H1 (cell line): ENCODE data around the gene CCDC88C. TPM values are rescaled to one million over a fixed set of nuclear protein-coding genes. Genes with fewer than 3 reads are reported as not detected.
A peak's percentile ranks its signal among the peaks of the same experiment; 100 is the strongest.

Experiments
- CTCF ChIA-PET: fragments of 300-600 bp; sonication (Branson Sonifier 250); formaldehyde crosslinking; loops from one replicate; lab custom pipeline; 2021; ENCODE audit not compliant: partially characterized antibody; lab: Charles Lee
- POLR2A ChIA-PET: fragments of 300-600 bp; sonication (Branson Sonifier 250); formaldehyde crosslinking; loops from one replicate; lab custom pipeline; 2021; ENCODE audit warnings: inconsistent platforms; ENCODE audit not compliant: partially characterized antibody; lab: Charles Lee
- DNase-seq, 2 experiments: peaks; one replicate each; pipeline versions ENCODE4 v3.0.0 to v3.0.0-alpha.2; 2010 to 2022; ENCODE audit warnings: low spot score in 2 of 2, low read depth in 1 of 2, mixed read lengths in 1 of 2
- FAIRE-seq: peaks from 2 replicates; lab custom pipeline; 2011; peaks lifted over from hg19 to GRCh38; lab: Jason Lieb, UNC
- H2AFZ ChIP-seq: 2 replicates; pipeline ENCODE4 v1.8.1; 2012; ENCODE audit warnings: low read length, inconsistent platforms
- H2AK5ac ChIP-seq: 2 replicates; pipeline ENCODE4 v1.6.1; 2013; ENCODE audit warnings: low read depth, low read length
- H2BK120ac ChIP-seq: replicated peaks from 2 replicates; pipeline ENCODE3; 2013; ENCODE audit warnings: low read depth, low read length, inconsistent platforms
- H2BK12ac ChIP-seq: 2 replicates; pipeline ENCODE4 v1.6.1; 2013; ENCODE audit warnings: low read depth, low read length
- H2BK15ac ChIP-seq: 2 replicates; pipeline ENCODE4 v1.6.1; 2013; ENCODE audit warnings: low read length
- H2BK20ac ChIP-seq: 2 replicates; pipeline ENCODE4 v1.6.1; 2013; ENCODE audit warnings: low read length
- H2BK5ac ChIP-seq: 2 replicates; pipeline ENCODE4 v1.6.1; 2013; ENCODE audit warnings: low read depth, low read length
- H3K14ac ChIP-seq: 2 replicates; pipeline ENCODE4 v1.6.1; 2013; ENCODE audit warnings: inconsistent platforms; ENCODE audit not compliant: insufficient read length
- H3K18ac ChIP-seq: 2 replicates; pipeline ENCODE4 v1.6.1; 2013; ENCODE audit warnings: low read length; ENCODE audit errors: extremely low read depth
- H3K23ac ChIP-seq: 2 replicates; pipeline ENCODE4 v1.6.1; 2013; ENCODE audit warnings: inconsistent platforms; ENCODE audit not compliant: insufficient read length
- H3K23me2 ChIP-seq: 2 replicates; pipeline ENCODE4 v1.6.1; 2013; ENCODE audit warnings: low read depth, low read length
- H3K27ac ChIP-seq: 2 replicates; pipeline ENCODE4 v1.6.1; 2011; ENCODE audit warnings: low read depth, low read length, inconsistent platforms
- H3K27me3 ChIP-seq, 4 experiments: replicated peaks in 1 of 4; 1 replicate in 1 of 4; 2 replicates in 3 of 4; pipeline versions ENCODE4 v1.6.1 to v1.8.1; 2011 to 2013; ENCODE audit warnings: low read length in 3 of 4, mild to moderate bottlenecking in 3 of 4, inconsistent platforms in 2 of 4, mixed read lengths in 2 of 4, moderate library complexity in 1 of 4; ENCODE audit not compliant: control insufficient read depth in 3 of 4, insufficient read depth in 3 of 4; ENCODE audit errors: extremely low read depth in 1 of 4
- H3K36me3 ChIP-seq, 4 experiments: 2 replicates each; pipeline versions ENCODE4 v1.6.1 to v1.8.1; 2011 to 2013; ENCODE audit warnings: mild to moderate bottlenecking in 4 of 4, low read length in 3 of 4, moderate library complexity in 2 of 4, control low read depth in 1 of 4, inconsistent platforms in 1 of 4; ENCODE audit not compliant: insufficient read depth in 4 of 4, control insufficient read depth in 2 of 4
- H3K4ac ChIP-seq: replicated peaks from 2 replicates; pipeline ENCODE3; 2013; ENCODE audit warnings: low read length, low read depth, mixed read lengths, inconsistent platforms; ENCODE audit not compliant: insufficient read length
- H3K4me1 ChIP-seq, 4 experiments: replicated peaks in 1 of 4; 1 replicate in 1 of 4; 2 replicates in 3 of 4; pipeline versions ENCODE4 v1.6.1 to v1.8.1; 2011 to 2013; ENCODE audit warnings: low read length in 3 of 4, inconsistent platforms in 2 of 4, mixed read lengths in 1 of 4; ENCODE audit not compliant: insufficient read depth in 4 of 4, control insufficient read depth in 3 of 4
- H3K4me2 ChIP-seq, 2 experiments: 2 replicates each; pipeline versions ENCODE4 v1.6.1 to v1.8.1; 2011 to 2013; ENCODE audit warnings: low read depth in 2 of 2, low read length in 2 of 2, control low read depth in 1 of 2, inconsistent platforms in 1 of 2, mild to moderate bottlenecking in 1 of 2; ENCODE audit not compliant: insufficient read depth in 1 of 2
- H3K4me3 ChIP-seq, 4 experiments: fragments of 200-600, 300-600 bp in 1 of 4; sonication (generic), shearing (Covaris generic), sonication (Bioruptor Twin) in 1 of 4; 2 replicates each; pipeline versions ENCODE4 v1.5.1 to v1.8.1; 2011 to 2016; ENCODE audit warnings: low read length in 4 of 4, low read depth in 3 of 4, control low read depth in 2 of 4, inconsistent platforms in 2 of 4, mild to moderate bottlenecking in 2 of 4, mixed read lengths in 1 of 4, moderate library complexity in 1 of 4; ENCODE audit not compliant: insufficient read depth in 2 of 4; ENCODE audit errors: extremely low read depth in 1 of 4
- H3K56ac ChIP-seq: replicated peaks from 2 replicates; pipeline ENCODE3; 2013; ENCODE audit warnings: low read depth, mild to moderate bottlenecking, mixed read lengths, low read length, inconsistent platforms; ENCODE audit not compliant: insufficient read length
- H3K79me1 ChIP-seq: 2 replicates; pipeline ENCODE4 v1.6.1; 2013; ENCODE audit warnings: low read depth, low read length, control low read depth
- H3K79me2 ChIP-seq, 2 experiments: 2 replicates each; pipeline versions ENCODE4 v1.6.1 to v1.8.1; 2012 to 2013; ENCODE audit warnings: low read length in 2 of 2, mild to moderate bottlenecking in 2 of 2, inconsistent platforms in 1 of 2; ENCODE audit not compliant: insufficient read depth in 2 of 2, control insufficient read depth in 1 of 2
- H3K9ac ChIP-seq, 4 experiments: replicated peaks in 1 of 4; 1 replicate in 1 of 4; 2 replicates in 3 of 4; pipeline versions ENCODE4 v1.6.1 to v1.8.1; 2011 to 2013; ENCODE audit warnings: low read depth in 3 of 4, low read length in 3 of 4, control low read depth in 2 of 4, mild to moderate bottlenecking in 2 of 4, moderate library complexity in 2 of 4, inconsistent platforms in 1 of 4; ENCODE audit errors: extremely low read depth in 1 of 4
- H3K9me3 ChIP-seq, 2 experiments: 2 replicates each; pipeline versions ENCODE4 v1.6.1 to v1.8.1; 2012 to 2013; ENCODE audit warnings: mild to moderate bottlenecking in 2 of 2, moderate library complexity in 2 of 2, control low read depth in 1 of 2, inconsistent platforms in 1 of 2, low read depth in 1 of 2, low read length in 1 of 2, mixed read lengths in 1 of 2; ENCODE audit not compliant: insufficient read depth in 2 of 2
- H4K20me1 ChIP-seq, 2 experiments: replicated peaks in 1 of 2; 2 replicates each; pipeline versions ENCODE3 to v1.8.1; 2011 to 2013; ENCODE audit warnings: inconsistent platforms in 2 of 2, low read length in 2 of 2, mild to moderate bottlenecking in 1 of 2; ENCODE audit not compliant: insufficient read depth in 2 of 2, control insufficient read depth in 1 of 2
- H4K5ac ChIP-seq: 2 replicates; pipeline ENCODE4 v1.6.1; 2013; ENCODE audit warnings: low read length, low read depth, mixed read lengths, inconsistent platforms; ENCODE audit not compliant: insufficient read length
- H4K8ac ChIP-seq: 2 replicates; pipeline ENCODE4 v1.8.0; 2013; ENCODE audit warnings: mild to moderate bottlenecking, moderate library complexity, low read length, inconsistent platforms; ENCODE audit not compliant: insufficient read depth; ENCODE audit errors: extremely low read depth
- H4K91ac ChIP-seq: replicated peaks from 2 replicates; pipeline ENCODE3; 2013; ENCODE audit warnings: low read length, mixed read lengths, inconsistent platforms; ENCODE audit not compliant: insufficient read length
- EGR1 ChIP-seq: IDR thresholded peaks from 2 replicates; pipeline ENCODE4 v1.6.1; 2011; ENCODE audit warnings: low read depth, low read length, borderline replicate concordance
- FOSL1 ChIP-seq: IDR thresholded peaks from 2 replicates; pipeline ENCODE4 v1.6.1; 2011; ENCODE audit warnings: mild to moderate bottlenecking, low read depth, low read length, moderate library complexity; ENCODE audit not compliant: insufficient read depth
- YY1 ChIP-seq: IDR thresholded peaks from 2 replicates; pipeline ENCODE4 v1.6.1; 2011; ENCODE audit warnings: low read depth, mild to moderate bottlenecking, low read length
- ZNF274 ChIP-seq: IDR thresholded peaks from 2 replicates; pipeline ENCODE4 v1.7.0; 2012; ENCODE audit warnings: low read length, borderline replicate concordance; ENCODE audit errors: extremely low read depth
- WGBS, 2 experiments: shearing (Covaris generic) in 1 of 2; methylation state at CpG; one replicate each; pipeline versions ENCODE4 v1.1.6 to v1.1.7; 2013 to 2015; ENCODE audit warnings: low lambda C conversion rate in 2 of 2, mixed read lengths in 2 of 2, inconsistent platforms in 1 of 2, low coverage in 1 of 2, missing lambda C conversion rate in 1 of 2; ENCODE audit not compliant: insufficient replicate concordance in 2 of 2, insufficient coverage in 1 of 2, insufficient read length in 1 of 2; ENCODE audit errors: extremely low coverage in 1 of 2, missing lambda C conversion rate in 1 of 2; 5-methylcytosine and 5-hydroxymethylcytosine counted together
- polyA plus RNA-seq, 7 experiments: library from polyadenylated mRNA; depleted of rRNA in 3 of 7; stranded (reverse) in 5 of 7; unstranded in 2 of 7; fragments of >200 nt in 5 of 7; fragments of 200-250 nt in 2 of 7; gene quantifications; 1 replicate in 5 of 7; 2 replicates in 1 of 7; 4 replicates in 1 of 7; pipeline versions ENCODE4 v1.2.1 to v1.2.3, GENCODE V29; 2011 to 2013; ENCODE audit warnings: missing spikeins in 2 of 7, mixed read lengths in 2 of 7
- total RNA-seq: library from RNA; stranded (reverse); fragmentation: NEBNext Ultra II Directional; extraction: Animal tissue kit (Norgen Biotek cat#: 25700); gene quantifications from 2 replicates; pipeline ENCODE4 v1.2.1, GENCODE V29; 2021
- TF ChIP-seq, protein P1 (sequence below): IDR thresholded peaks from 2 replicates; pipeline ENCODE4 v1.6.1; 2012; ENCODE audit warnings: inconsistent platforms

The CCDC88C gene
- total and polyA plus RNA-seq, 2 of the 8 experiments (the other 6 are each of a cell fraction or from before 2014, with no cell fraction given), result 10.3 to 57.7 TPM

DNA sequence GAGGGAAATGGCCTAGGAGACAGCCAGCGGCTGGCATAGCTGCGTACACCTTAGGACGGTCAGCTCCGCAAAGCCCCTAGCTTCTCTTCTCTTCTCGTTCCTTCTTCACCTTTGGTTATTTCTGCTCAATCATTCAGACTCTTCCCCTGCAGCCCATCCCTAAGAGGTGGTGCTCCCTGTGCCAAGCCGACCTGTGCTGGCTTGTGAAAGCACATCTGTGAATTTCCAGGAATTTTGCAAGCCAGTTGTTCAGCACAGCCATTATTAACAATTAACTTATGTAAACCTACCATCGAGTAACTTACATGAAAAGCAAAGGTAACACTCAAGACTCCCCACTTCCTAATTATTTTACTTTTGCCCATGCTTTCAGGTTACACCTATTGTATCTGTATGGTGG, 152.2 kb downstream of the CCDC88C start:
- no peak for FAIRE-seq
- no peaks in the 10 kb centered on the region for H3K9me3 ChIP-seq
- H3K27ac ChIP-seq, result no peak overlapping the region
- peak overlapping the region in 1 of 2 experiments; percentile 88; a peak in 1 of 4 replicates for H3K4me2 ChIP-seq
- H3K18ac ChIP-seq, result no peak overlapping the region
- POLR2A ChIA-PET, result interaction anchor here (1.0 kb wide), 1 partner anchor 245 kb away, joined by 3 read pairs; the partner anchor contains the start of gene PPP4R3A
- H3K4me1 ChIP-seq, result peaks cover 0 to 6% (median 1%) of the 10 kb centered on the region in 4 experiments; a peak in 6 of 7 replicates
- no peak overlapping the region for H4K5ac ChIP-seq
- no peak overlapping the region for H3K56ac ChIP-seq
- H3K23me2 ChIP-seq, result peaks cover 10% of the 10 kb centered on the region; the same call in 1 of the 2 replicates
- 91% methylated on average over 7 of the region's 7 CpGs; no CpG with 5 or more reads in 1 of the 2 experiments for WGBS, 2 experiments
- H3K9ac ChIP-seq, result no peak overlapping the region
- no peak overlapping the region for H4K91ac ChIP-seq
- H2BK20ac ChIP-seq, result no peak overlapping the region
- DNase-seq, result no peak
- 0 out of 2 replicates have a peak overlapping the region, but pooled peaks have one; percentile 47 for H2AFZ ChIP-seq
- peaks cover 0 to 27% (median 21%) of the 10 kb centered on the region in 4 experiments; a peak in 6 of 7 replicates for H3K27me3 ChIP-seq
- H3K14ac ChIP-seq, result no peak overlapping the region
- H4K20me1 ChIP-seq, result no peaks in the 10 kb centered on the region
- H3K36me3 ChIP-seq, result no peaks in the 10 kb centered on the region
- TF ChIP-seq FOSL1 (no peak), ZNF274 (no peak), YY1 (no peak), EGR1 (no peak)
- TF ChIP-seq, protein P1, sequence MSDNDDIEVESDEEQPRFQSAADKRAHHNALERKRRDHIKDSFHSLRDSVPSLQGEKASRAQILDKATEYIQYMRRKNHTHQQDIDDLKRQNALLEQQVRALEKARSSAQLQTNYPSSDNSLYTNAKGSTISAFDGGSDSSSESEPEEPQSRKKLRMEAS, result no peak
- H3K79me2 ChIP-seq, result no peaks in the 10 kb centered on the region
- CTCF ChIA-PET, result interaction anchor here (0.7 to 1.8 kb wide), 4 partner anchors 10 to 92 kb away, joined by 4 to 6 read pairs (median 4); no protein-coding TSS in a partner anchor
- no peak overlapping the region for H4K8ac ChIP-seq
- H2BK12ac ChIP-seq, result no peak overlapping the region
- no peak overlapping the region for H3K4ac ChIP-seq
- no peaks in the 10 kb centered on the region for H3K79me1 ChIP-seq
- H2AK5ac ChIP-seq, result no peak overlapping the region
- H2BK5ac ChIP-seq, result no peak overlapping the region
- H2BK15ac ChIP-seq, result no peak overlapping the region
- no peak overlapping the region for H2BK120ac ChIP-seq
- H3K23ac ChIP-seq, result no peak overlapping the region
- H3K4me3 ChIP-seq, result no peak overlapping the region
